Dendritic cell treated with granulocyte-macrophage colony-stimulating factor and Interleukin-4, amounts not matched to agents 40 ng/mL and 50 ng/mL, for 4 days (primary cell): ENCODE data around the gene BST1.
A peak's percentile ranks its signal among the peaks of the same experiment; 100 is the strongest.

Experiments
- H3K27ac Mint-ChIP-seq: one replicate; pipeline ENCODE4 v1.8.0; 2022; ENCODE audit warnings: mild to moderate bottlenecking, mixed read lengths
- H3K27me3 Mint-ChIP-seq: one replicate; pipeline ENCODE4 v1.8.0; 2022; ENCODE audit warnings: mild to moderate bottlenecking, mixed read lengths
- H3K36me3 Mint-ChIP-seq: one replicate; pipeline ENCODE4 v1.8.0; 2022; ENCODE audit warnings: low read depth, mixed read lengths
- H3K4me1 Mint-ChIP-seq: one replicate; pipeline ENCODE4 v1.8.0; 2022; ENCODE audit warnings: low read depth, mixed read lengths
- H3K4me3 Mint-ChIP-seq: one replicate; pipeline ENCODE4 v1.8.0; 2022; ENCODE audit warnings: mild to moderate bottlenecking, moderate library complexity, mixed read lengths
- H3K9me3 Mint-ChIP-seq: one replicate; pipeline ENCODE4 v1.8.0; 2022; ENCODE audit warnings: mixed read lengths
- intact Hi-C: fragments of 100-400 bp; cut with micrococcal nuclease; formaldehyde crosslinking; loops from one replicate; pipeline ENCODE4 v1.15.0; 2022

The BST1 gene

GRCh38 chr4:15702941-15703403, at the start of gene BST1:
Gene BST1 (plus strand): TSS chr4:15703065. CDS start chr4:15703145, 80 bp downstream.
- Mint-ChIP-seq H3K27me3 (no peaks in the 10 kb centered on the region), H3K4me3 (peak within 1 kb of the TSS; percentile 70), H3K4me1 (peaks cover 34% of the 10 kb centered on the region), H3K9me3 (peaks cover 11% of the 10 kb centered on the region), H3K36me3 (peaks cover 1% of the 10 kb centered on the region), H3K27ac (peak within 1 kb of the TSS; percentile 69)
- intact Hi-C loops, result no loop called here

GRCh38 chr4:15653420-15653819, 49.4 kb upstream of the BST1 start:
- H3K27ac Mint-ChIP-seq, result peak overlapping the region; percentile 99
- intact Hi-C loops, result loop anchor here (5.0 to 10.0 kb wide), 2 partner anchors 131 to 416 kb away; no protein-coding TSS in a partner anchor
- no peaks in the 10 kb centered on the region for H3K27me3 Mint-ChIP-seq
- peaks cover 13% of the 10 kb centered on the region for H3K36me3 Mint-ChIP-seq
- H3K4me1 Mint-ChIP-seq, result peaks cover 68% of the 10 kb centered on the region
- peak overlapping the region; percentile 99 for H3K4me3 Mint-ChIP-seq
- H3K9me3 Mint-ChIP-seq, result no peaks in the 10 kb centered on the region

GRCh38 chr4:15653864-15654592, 48.8 kb upstream of the BST1 start:
- Mint-ChIP-seq H3K4me3 (peak overlapping the region; percentile 99), H3K9me3 (no peaks in the 10 kb centered on the region), H3K36me3 (peaks cover 13% of the 10 kb centered on the region), H3K27me3 (no peaks in the 10 kb centered on the region), H3K4me1 (peaks cover 65% of the 10 kb centered on the region), H3K27ac (peak overlapping the region; percentile 99)
- intact Hi-C loops, result loop anchor here (5.0 to 10.0 kb wide), 2 partner anchors 131 to 417 kb away; no protein-coding TSS in a partner anchor

GRCh38 chr4:15654593-15655222, 48.2 kb upstream of the BST1 start:
- H3K4me3 Mint-ChIP-seq, result peak overlapping the region; percentile 99

GRCh38 chr4:15655223-15656037, 47.4 kb upstream of the BST1 start, which contains the start of gene FBXL5:
Gene FBXL5 (minus strand): TSS chr4:15655357. CDS start chr4:15655287, 70 bp downstream.
- Mint-ChIP-seq H3K27ac (peak within 1 kb of the TSS; percentile 99), H3K4me3 (peak within 1 kb of the TSS; percentile 99), H3K27me3 (no peaks in the 10 kb centered on the region), H3K36me3 (peaks cover 13% of the 10 kb centered on the region), H3K4me1 (peaks cover 62% of the 10 kb centered on the region), H3K9me3 (no peaks in the 10 kb centered on the region)
- intact Hi-C loops, result loop anchor here (1.0 to 10.0 kb wide), 2 partner anchors 26 to 129 kb away; partner anchors contain the start of gene FAM200B

More at GRCh38 chr4:15654593-15655222, 48.2 kb upstream of the BST1 start:
- peak overlapping the region; percentile 99 for H3K27ac Mint-ChIP-seq
- H3K36me3 Mint-ChIP-seq, result peaks cover 13% of the 10 kb centered on the region
- H3K4me1 Mint-ChIP-seq, result peaks cover 62% of the 10 kb centered on the region
- H3K27me3 Mint-ChIP-seq, result no peaks in the 10 kb centered on the region
- no peaks in the 10 kb centered on the region for H3K9me3 Mint-ChIP-seq
- intact Hi-C loops, result loop anchor here (1.0 to 10.0 kb wide), 3 partner anchors 27 to 417 kb away; partner anchors contain the start of gene FAM200B

- intact Hi-C loops, result loop anchor here (10.0 kb wide), 1 partner anchor 129 kb away; no protein-coding TSS in a partner anchor
- Mint-ChIP-seq H3K4me3 (peak overlapping the region; percentile 96), H3K27me3 (no peaks in the 10 kb centered on the region), H3K36me3 (peaks cover 13% of the 10 kb centered on the region), H3K9me3 (no peaks in the 10 kb centered on the region), H3K27ac (peak overlapping the region; percentile 99), H3K4me1 (peaks cover 62% of the 10 kb centered on the region)
Measured at GRCh38 chr4:15656038-15656470, 46.8 kb upstream of the BST1 start.

- intact Hi-C loops, result loop anchor here (10.0 kb wide), 1 partner anchor 127 kb away; no protein-coding TSS in a partner anchor
- peaks cover 51% of the 10 kb centered on the region for H3K4me1 Mint-ChIP-seq
- no peaks in the 10 kb centered on the region for H3K9me3 Mint-ChIP-seq
- H3K27me3 Mint-ChIP-seq, result no peaks in the 10 kb centered on the region
- H3K36me3 Mint-ChIP-seq, result peaks cover 13% of the 10 kb centered on the region
- H3K4me3 Mint-ChIP-seq, result no peak overlapping the region
- H3K27ac Mint-ChIP-seq, result peak overlapping the region; percentile 74
Measured at GRCh38 chr4:15657366-15657765, 45.5 kb upstream of the BST1 start.

GRCh38 chr4:15658136-15658770, 44.6 kb upstream of the BST1 start:
- no peaks in the 10 kb centered on the region for H3K9me3 Mint-ChIP-seq
- peak overlapping the region; percentile 74 for H3K27ac Mint-ChIP-seq
- peaks cover 13% of the 10 kb centered on the region for H3K36me3 Mint-ChIP-seq
- intact Hi-C loops, result loop anchor here (10.0 kb wide), 1 partner anchor 127 kb away; no protein-coding TSS in a partner anchor
- H3K4me3 Mint-ChIP-seq, result no peak overlapping the region
- peaks cover 51% of the 10 kb centered on the region for H3K4me1 Mint-ChIP-seq
- no peaks in the 10 kb centered on the region for H3K27me3 Mint-ChIP-seq

- Mint-ChIP-seq H3K36me3 (peaks cover 13% of the 10 kb centered on the region), H3K4me3 (no peak overlapping the region), H3K9me3 (no peaks in the 10 kb centered on the region), H3K27me3 (no peaks in the 10 kb centered on the region), H3K4me1 (peaks cover 47% of the 10 kb centered on the region), H3K27ac (peak overlapping the region; percentile 88)
- intact Hi-C loops, result loop anchor here (10.0 kb wide), 1 partner anchor 126 kb away; no protein-coding TSS in a partner anchor
Measured at GRCh38 chr4:15658781-15659180, 44.1 kb upstream of the BST1 start.

- peaks cover 4% of the 10 kb centered on the region for H3K36me3 Mint-ChIP-seq
- peak overlapping the region; percentile 88 for H3K27ac Mint-ChIP-seq
- H3K9me3 Mint-ChIP-seq, result no peaks in the 10 kb centered on the region
- peaks cover 57% of the 10 kb centered on the region for H3K4me1 Mint-ChIP-seq
- intact Hi-C loops, result loop anchor here (10.0 kb wide), 1 partner anchor 125 kb away; no protein-coding TSS in a partner anchor
- H3K4me3 Mint-ChIP-seq, result peak overlapping the region; percentile 6
- H3K27me3 Mint-ChIP-seq, result no peaks in the 10 kb centered on the region
Measured at GRCh38 chr4:15659768-15660570, 42.9 kb upstream of the BST1 start.

- H3K36me3 Mint-ChIP-seq, result no peaks in the 10 kb centered on the region
- H3K4me3 Mint-ChIP-seq, result no peak overlapping the region
- intact Hi-C loops, result no loop called here
- H3K27me3 Mint-ChIP-seq, result no peaks in the 10 kb centered on the region
- H3K27ac Mint-ChIP-seq, result peak overlapping the region; percentile 88
- peaks cover 30% of the 10 kb centered on the region for H3K4me1 Mint-ChIP-seq
- H3K9me3 Mint-ChIP-seq, result no peaks in the 10 kb centered on the region
Measured at GRCh38 chr4:15665753-15666365, 37.0 kb upstream of the BST1 start.

GRCh38 chr4:15667006-15667405, 35.9 kb upstream of the BST1 start:
- intact Hi-C loops, result no loop called here
- Mint-ChIP-seq H3K27me3 (no peaks in the 10 kb centered on the region), H3K4me1 (peaks cover 36% of the 10 kb centered on the region), H3K27ac (peak overlapping the region; percentile 88), H3K36me3 (no peaks in the 10 kb centered on the region), H3K9me3 (no peaks in the 10 kb centered on the region), H3K4me3 (no peak overlapping the region)
